Activated CD4-positive, alpha-beta T cell treated with anti-CD3 and anti-CD28 coated beads for 36 hours (primary cell): ENCODE data around the gene PUM1. TPM values are rescaled to one million over a fixed set of nuclear protein-coding genes. Genes with fewer than 3 reads are reported as not detected.

Experiments
- ATAC-seq: fragments of 200-7000 bp; cut with Tn5 transposase; one replicate; pipeline ENCODE4 v1.10.0; 2021; ENCODE audit warnings: mild to moderate bottlenecking, moderate library complexity
- CTCF ChIA-PET: fragments of 350-600 bp; sonication (Branson Sonifier 250); formaldehyde crosslinking; loops from one replicate; lab custom pipeline; 2021; ENCODE audit warnings: antibody characterized with exemption; lab: Charles Lee
- POLR2A ChIA-PET: fragments of 350-600 bp; sonication (Branson Sonifier 250); formaldehyde crosslinking; loops from one replicate; lab custom pipeline; 2021; ENCODE audit warnings: antibody characterized with exemption, inconsistent platforms; lab: Charles Lee
- DNase-seq: peaks from one replicate; pipeline ENCODE4 v3.0.0-alpha.2; 2020
- H3K27ac Mint-ChIP-seq: one replicate; pipeline ENCODE4 v1.8.0; 2021; ENCODE audit warnings: mixed read lengths
- H3K27me3 Mint-ChIP-seq: one replicate; pipeline ENCODE4 v1.8.0; 2021; ENCODE audit warnings: mixed read lengths
- H3K36me3 Mint-ChIP-seq: one replicate; pipeline ENCODE4 v1.8.0; 2021; ENCODE audit warnings: low read depth, mixed read lengths
- H3K4me1 Mint-ChIP-seq: one replicate; pipeline ENCODE4 v1.8.0; 2021; ENCODE audit warnings: mixed read lengths
- H3K4me3 Mint-ChIP-seq: one replicate; pipeline ENCODE4 v1.8.0; 2021; ENCODE audit warnings: mild to moderate bottlenecking, moderate library complexity, mixed read lengths
- H3K9me3 Mint-ChIP-seq: one replicate; pipeline ENCODE4 v1.8.0; 2021; ENCODE audit warnings: low read depth, mixed read lengths
- intact Hi-C, 2 experiments: fragments of 100-400 bp; cut with DNase I in 1 of 2; cut with micrococcal nuclease in 1 of 2; formaldehyde crosslinking; loops; one replicate each; pipeline versions ENCODE4 v1.14.2 to v1.15.1; 2022 to 2024; cut with DNase I, micrococcal nuclease
- total RNA-seq, 2 experiments: library from RNA; stranded (reverse); gene quantifications; one replicate each; pipeline ENCODE4 v1.2.3, GENCODE V29; 2021

The PUM1 gene
- total RNA-seq, 2 experiments from 2014 or later = 87.1 to 91.4 TPM

DNA sequence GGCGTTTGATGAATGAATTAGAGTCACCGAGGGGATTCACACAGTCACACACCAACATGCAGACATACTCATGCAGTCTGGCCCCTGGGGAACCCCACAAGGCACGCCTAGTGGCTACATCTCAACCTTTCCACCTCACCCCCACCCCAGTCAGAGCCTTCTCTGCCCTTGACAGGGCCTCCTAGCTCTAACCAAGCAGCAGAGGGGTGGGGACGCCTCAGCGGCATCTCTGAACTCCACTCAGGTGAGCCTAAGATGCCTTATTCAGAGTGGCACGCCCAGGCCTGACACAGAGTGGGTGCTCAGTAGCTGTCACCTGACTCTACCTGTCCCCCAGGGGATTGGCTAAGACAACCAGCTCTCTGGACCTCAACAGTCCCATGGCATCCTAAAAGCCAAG, 153.3 kb downstream of the PUM1 start:
- DNase-seq = no peak
- no peak for ATAC-seq
- Mint-ChIP-seq H3K27me3 (peaks cover 16% of the 10 kb centered on the region), H3K36me3 (no peaks in the 10 kb centered on the region), H3K4me3 (no peak overlapping the region), H3K4me1 (peaks cover 12% of the 10 kb centered on the region), H3K9me3 (no peaks in the 10 kb centered on the region), H3K27ac (no peak overlapping the region)
- intact Hi-C loops = no loop called here
- ChIA-PET POLR2A (no interaction called here), CTCF (interaction anchor here (1.0 to 8.0 kb wide), 11 partner anchors 8 to 193 kb away, joined by 3 to 145 read pairs (median 6); no protein-coding TSS in a partner anchor)

GRCh38 chr1:30911059-30911954, 154.2 kb downstream of the PUM1 start:
- peak; percentile 82 for DNase-seq
- Mint-ChIP-seq H3K4me1 (peaks cover 13% of the 10 kb centered on the region), H3K27ac (no peak overlapping the region), H3K27me3 (peaks cover 20% of the 10 kb centered on the region), H3K4me3 (no peak overlapping the region), H3K36me3 (no peaks in the 10 kb centered on the region), H3K9me3 (no peaks in the 10 kb centered on the region)
- peak; percentile 74 for ATAC-seq
- intact Hi-C loops = loop anchor here (1.0 to 2.0 kb wide), 5 partner anchors 110 to 193 kb away; no protein-coding TSS in a partner anchor
- ChIA-PET CTCF (interaction anchor here (0.5 to 8.0 kb wide), 24 partner anchors 9 to 771 kb away, joined by 3 to 145 read pairs (median 4); no protein-coding TSS in a partner anchor), POLR2A (no interaction called here)

DNA sequence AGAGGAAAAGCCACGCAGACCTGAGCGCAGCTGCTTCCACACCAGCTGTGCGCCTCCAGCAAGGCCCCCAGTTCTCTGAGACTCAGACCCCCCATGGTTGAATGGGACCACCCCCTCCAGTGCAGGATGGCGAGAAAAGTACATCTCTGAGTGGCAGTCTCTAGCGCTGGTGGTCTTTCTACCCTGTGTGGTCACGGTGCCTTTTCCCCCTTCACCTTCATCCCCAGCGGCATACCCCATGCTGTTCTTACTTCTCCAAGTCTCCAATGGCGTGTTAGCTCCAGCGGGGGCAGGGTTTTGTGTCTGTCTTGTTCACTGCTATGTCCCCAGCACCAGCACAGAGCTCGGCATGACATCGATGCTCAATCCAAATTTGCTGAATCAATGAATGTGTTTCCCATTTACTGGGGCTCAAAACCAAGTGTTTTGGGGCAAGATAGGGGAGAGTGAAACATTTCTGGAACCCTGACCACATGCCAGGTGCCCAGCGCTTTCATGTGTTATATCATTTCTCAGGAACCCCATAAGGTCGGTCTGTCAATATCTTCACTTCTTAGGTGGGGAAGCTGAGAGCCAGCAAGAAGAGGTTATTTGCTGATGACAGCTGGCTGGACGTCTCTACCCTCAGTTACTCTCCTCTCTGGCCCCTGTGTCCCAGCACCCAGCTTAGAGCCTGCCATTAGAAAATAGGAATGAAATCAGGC, 156.0 kb downstream of the PUM1 start:
- peaks cover 28% of the 10 kb centered on the region for H3K27me3 Mint-ChIP-seq
- H3K36me3 Mint-ChIP-seq = no peaks in the 10 kb centered on the region
- H3K9me3 Mint-ChIP-seq = no peaks in the 10 kb centered on the region
- intact Hi-C loops = loop anchor here in 1 of 2 experiments (2.0 kb wide), 1 partner anchor 191 kb away; no protein-coding TSS in a partner anchor
- ChIA-PET POLR2A (no interaction called here), CTCF (interaction anchor here (0.6 to 8.0 kb wide), 12 partner anchors 11 to 734 kb away, joined by 3 to 145 read pairs (median 4); no protein-coding TSS in a partner anchor)
- DNase-seq = peak; percentile 33
- peak overlapping the region; percentile 72 for H3K4me3 Mint-ChIP-seq
- ATAC-seq = no peak
- H3K4me1 Mint-ChIP-seq = peaks cover 13% of the 10 kb centered on the region
- H3K27ac Mint-ChIP-seq = no peak overlapping the region

DNA sequence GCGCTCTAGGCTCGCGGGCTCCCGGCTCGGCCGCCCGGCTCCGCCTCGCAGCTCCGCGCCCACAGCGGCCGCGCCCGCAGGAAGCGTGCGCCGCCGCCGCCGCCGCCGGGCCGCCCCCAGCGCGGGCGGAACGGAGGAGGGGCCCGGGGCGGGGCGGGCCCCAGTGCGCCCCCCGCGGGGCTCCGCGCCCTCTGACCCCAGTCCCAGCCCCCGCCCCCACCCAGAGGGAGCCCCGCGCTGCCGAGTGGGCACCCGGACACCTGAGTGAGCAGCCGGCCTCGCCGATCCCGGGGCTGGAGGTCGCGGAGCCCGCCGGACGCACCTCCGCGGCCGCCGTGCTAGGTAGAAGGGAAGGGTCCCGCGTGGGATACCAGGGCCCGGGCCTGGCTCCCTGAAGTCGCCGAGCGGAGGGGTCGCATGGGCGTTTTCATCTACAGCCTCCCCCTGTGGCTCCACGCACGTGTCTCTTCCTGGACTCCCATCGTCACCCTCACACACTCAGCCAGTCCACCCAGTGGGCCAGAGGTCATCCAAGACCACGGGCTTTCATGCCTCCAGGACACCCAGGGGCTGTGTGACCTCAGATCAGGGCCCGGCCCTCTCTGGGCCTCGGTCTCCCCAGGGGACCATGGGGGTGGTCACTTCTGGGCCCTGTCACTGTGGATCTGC, 156.7 kb downstream of the PUM1 start, which contains the start of gene SDC3:
Gene SDC3, minus strand, starts transcription at position 63 of the 669 bp plus-strand sequence. CDS start 172 bp downstream, outside the sequence.
- CTCF ChIA-PET = interaction anchor here (0.6 to 8.0 kb wide), 7 partner anchors 20 to 223 kb away, joined by 3 to 145 read pairs (median 5); no protein-coding TSS in a partner anchor
- no peaks in the 10 kb centered on the region for H3K36me3 Mint-ChIP-seq
- H3K4me1 Mint-ChIP-seq = peaks cover 13% of the 10 kb centered on the region
- peak within 1 kb of the TSS; percentile 72 for H3K4me3 Mint-ChIP-seq
- no peaks in the 10 kb centered on the region for H3K9me3 Mint-ChIP-seq
- POLR2A ChIA-PET = no interaction called here
- DNase-seq (no peak), ATAC-seq (peak; percentile 55)
- H3K27me3 Mint-ChIP-seq = peaks cover 28% of the 10 kb centered on the region
- peak within 1 kb of the TSS; percentile 47 for H3K27ac Mint-ChIP-seq
- intact Hi-C loops = no loop called here

GRCh38 chr1:30908316-30908695, 157.2 kb downstream of the PUM1 start:
- Mint-ChIP-seq H3K9me3 (no peaks in the 10 kb centered on the region), H3K4me1 (peaks cover 13% of the 10 kb centered on the region), H3K4me3 (no peak overlapping the region), H3K27me3 (peaks cover 28% of the 10 kb centered on the region), H3K27ac (no peak overlapping the region), H3K36me3 (no peaks in the 10 kb centered on the region)
- ATAC-seq (no peak), DNase-seq (peak; percentile 26)
- intact Hi-C loops = no loop called here
- ChIA-PET CTCF (interaction anchor here (1.0 to 8.0 kb wide), 2 partner anchors 104 to 190 kb away, joined by 3 to 145 read pairs; no protein-coding TSS in a partner anchor), POLR2A (no interaction called here)

DNA sequence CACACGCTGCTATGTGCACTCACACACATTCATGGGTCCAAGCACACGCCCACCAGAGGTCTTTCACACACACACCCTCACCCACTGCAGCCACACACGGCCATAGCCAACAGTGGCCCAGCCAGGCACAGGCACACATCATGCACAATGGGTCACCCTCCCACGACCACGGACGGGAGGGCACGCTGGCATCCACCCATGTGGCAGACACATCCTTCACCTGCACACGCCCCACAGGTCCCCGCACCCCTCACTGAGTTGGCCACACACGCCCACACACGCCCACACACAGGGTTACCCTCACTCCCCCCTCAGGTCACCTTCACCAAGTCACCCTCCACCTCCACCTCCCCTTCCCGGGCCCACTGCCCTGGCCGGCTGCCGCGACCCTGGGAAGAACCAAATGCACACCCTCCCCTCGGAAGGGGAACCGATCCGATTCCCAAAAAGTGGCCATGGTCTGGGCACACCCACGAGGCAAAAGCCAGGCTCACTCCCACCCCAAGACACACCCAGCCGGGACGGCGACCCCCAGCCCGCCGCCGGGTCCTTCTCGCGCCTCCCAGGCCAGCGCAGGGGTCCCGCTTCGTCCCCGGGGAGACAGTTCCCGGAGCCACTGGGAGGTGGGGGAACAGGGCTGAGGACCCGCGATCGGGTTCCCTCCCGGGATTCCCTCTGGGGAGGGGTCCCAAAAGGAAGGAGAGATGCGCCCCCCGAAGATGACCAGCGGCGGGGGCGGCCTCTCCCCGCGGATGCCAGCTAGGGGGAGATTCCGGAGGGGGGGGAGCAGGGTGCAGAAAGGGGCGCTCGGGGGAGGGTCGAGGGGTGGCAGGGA, 157.8 kb downstream of the PUM1 start:
- Mint-ChIP-seq H3K4me1 (peaks cover 11% of the 10 kb centered on the region), H3K27me3 (peaks cover 28% of the 10 kb centered on the region), H3K9me3 (no peaks in the 10 kb centered on the region), H3K36me3 (no peaks in the 10 kb centered on the region), H3K27ac (peak overlapping the region; percentile 47), H3K4me3 (peak overlapping the region; percentile 68)
- CTCF ChIA-PET = interaction anchor here (1.0 to 8.0 kb wide), 2 partner anchors 104 to 190 kb away, joined by 3 to 145 read pairs; no protein-coding TSS in a partner anchor
- intact Hi-C loops = no loop called here
- POLR2A ChIA-PET = no interaction called here
- DNase-seq (no peak), ATAC-seq (no peak)

- H3K9me3 Mint-ChIP-seq = no peaks in the 10 kb centered on the region
- peaks cover 11% of the 10 kb centered on the region for H3K4me1 Mint-ChIP-seq
- no peaks in the 10 kb centered on the region for H3K36me3 Mint-ChIP-seq
- POLR2A ChIA-PET = no interaction called here
- no peak for ATAC-seq
- peak overlapping the region; percentile 68 for H3K4me3 Mint-ChIP-seq
- CTCF ChIA-PET = interaction anchor here (0.7 to 0.8 kb wide), 2 partner anchors 25 to 124 kb away, joined by 3 to 4 read pairs; no protein-coding TSS in a partner anchor
- intact Hi-C loops = no loop called here
- H3K27me3 Mint-ChIP-seq = peaks cover 28% of the 10 kb centered on the region
- DNase-seq = no peak
- peak overlapping the region; percentile 47 for H3K27ac Mint-ChIP-seq
Observed at GRCh38 chr1:30906631-30907441, 158.7 kb downstream of the PUM1 start.

DNA sequence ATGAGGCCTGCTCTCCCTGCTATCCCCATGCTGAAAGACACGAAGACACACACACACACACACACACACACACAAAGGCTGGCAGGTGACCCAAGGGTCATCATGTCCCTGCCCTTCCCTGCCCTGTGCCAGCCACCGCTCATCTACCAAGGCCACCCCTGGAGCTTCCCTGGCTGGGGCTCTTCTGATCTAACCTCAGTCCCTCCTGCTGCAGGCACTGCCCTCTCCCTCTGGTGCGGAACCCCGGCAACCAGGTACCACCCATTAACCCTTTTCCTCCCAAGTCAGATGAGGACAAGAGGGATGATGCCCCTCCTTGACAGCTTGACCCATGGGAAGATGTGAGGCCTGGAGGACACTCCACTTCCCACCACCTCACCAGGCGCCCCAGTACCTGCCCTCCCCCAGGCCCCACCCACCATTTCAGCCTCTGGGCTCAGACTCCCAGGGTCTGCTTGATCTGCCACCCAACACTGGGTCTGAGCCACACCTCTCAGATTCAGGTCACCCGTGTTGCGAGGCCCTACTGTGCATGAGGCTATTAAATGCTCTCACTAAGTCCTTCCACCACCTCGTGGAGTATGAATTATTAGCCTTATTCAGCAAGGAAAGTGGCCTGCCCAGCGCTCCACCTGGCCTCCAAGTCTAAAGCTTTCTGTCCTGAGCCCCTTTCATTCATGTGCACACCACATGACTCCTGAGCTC, 159.4 kb downstream of the PUM1 start:
- Mint-ChIP-seq H3K27ac (no peak overlapping the region), H3K9me3 (no peaks in the 10 kb centered on the region), H3K4me1 (peaks cover 11% of the 10 kb centered on the region), H3K4me3 (no peak overlapping the region), H3K36me3 (no peaks in the 10 kb centered on the region), H3K27me3 (peaks cover 28% of the 10 kb centered on the region)
- POLR2A ChIA-PET = no interaction called here
- DNase-seq (no peak), ATAC-seq (no peak)
- CTCF ChIA-PET = interaction anchor here (0.8 to 1.7 kb wide), 2 partner anchors 124 to 127 kb away, joined by 3 to 4 read pairs; no protein-coding TSS in a partner anchor
- intact Hi-C loops = no loop called here

DNA sequence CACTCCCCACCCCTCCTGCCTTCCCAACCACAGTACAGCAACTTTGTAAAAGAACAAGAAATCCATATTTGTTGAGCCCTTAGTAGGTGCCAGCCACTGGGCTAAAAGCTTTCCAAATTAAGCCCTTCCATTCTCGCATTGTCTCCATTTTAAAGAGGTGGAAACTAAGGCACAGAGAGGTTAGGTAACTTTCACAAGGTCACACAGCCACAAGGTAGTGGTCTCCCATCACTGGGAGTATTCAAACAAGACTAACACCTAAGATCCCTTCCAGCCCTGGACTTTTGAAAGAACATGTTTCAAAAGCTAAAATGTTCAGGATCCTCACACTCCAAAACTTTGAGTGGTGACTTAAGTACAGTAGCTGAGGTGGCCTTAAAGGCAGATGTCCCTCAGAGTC, 160.1 kb downstream of the PUM1 start:
- Mint-ChIP-seq H3K27me3 (peaks cover 28% of the 10 kb centered on the region), H3K36me3 (no peaks in the 10 kb centered on the region), H3K9me3 (no peaks in the 10 kb centered on the region), H3K4me3 (no peak overlapping the region), H3K4me1 (peaks cover 11% of the 10 kb centered on the region), H3K27ac (no peak overlapping the region)
- ChIA-PET CTCF (interaction anchor here (0.8 to 2.5 kb wide), 3 partner anchors 23 to 127 kb away, joined by 3 to 11 read pairs (median 4); no protein-coding TSS in a partner anchor), POLR2A (no interaction called here)
- ATAC-seq (no peak), DNase-seq (no peak)
- intact Hi-C loops = no loop called here
